Aorta (tissue), 5 donors: ENCODE results near the gene RCSD1. TPM values are rescaled to one million over a fixed set of nuclear protein-coding genes. Genes with fewer than 3 reads are reported as not detected.
A peak's percentile ranks its signal among the peaks of the same experiment; 100 is the strongest.

Experiments used
- ATAC-seq: fragments of 200-7000 bp; cut with Tn5 transposase; one replicate; pipeline ENCODE4 v1.9.1; 2022; ENCODE audit warnings: moderate library complexity; ENCODE audit not compliant: low FRiP score
- DNase-seq, 2 donors: peaks; one replicate each; pipeline ENCODE4 v3.0.0-alpha.2; 2020
- H3K27ac ChIP-seq, 2 donors: one replicate each; pipeline ENCODE4 v1.5.1; 2013; ENCODE audit warnings: low read length in 2 of 2, mild to moderate bottlenecking in 2 of 2, moderate library complexity in 2 of 2, control low read depth in 1 of 2, inconsistent platforms in 1 of 2, low read depth in 1 of 2
- H3K27me3 ChIP-seq, 2 donors: one replicate each; pipeline ENCODE4 v1.6.1; 2013; ENCODE audit warnings: control low read depth in 1 of 2, low read length in 1 of 2, mild to moderate bottlenecking in 1 of 2, moderate library complexity in 1 of 2; ENCODE audit not compliant: insufficient read depth in 2 of 2, control insufficient read depth in 1 of 2
- H3K36me3 ChIP-seq, 2 donors: one replicate each; pipeline ENCODE4 v1.6.1; 2013; ENCODE audit warnings: control low read depth in 1 of 2, low read length in 1 of 2, mild to moderate bottlenecking in 1 of 2; ENCODE audit not compliant: insufficient read depth in 2 of 2, control insufficient read depth in 1 of 2
- H3K4me1 ChIP-seq, 2 donors: one replicate each; pipeline ENCODE4 v1.6.1; 2013; ENCODE audit warnings: low read length in 2 of 2, control low read depth in 1 of 2, mild to moderate bottlenecking in 1 of 2, moderate library complexity in 1 of 2; ENCODE audit not compliant: insufficient read depth in 2 of 2, control insufficient read depth in 1 of 2
- H3K4me3 ChIP-seq, 2 donors: one replicate each; pipeline ENCODE4 v1.5.1; 2013; ENCODE audit warnings: low read length in 2 of 2, control low read depth in 1 of 2, mild to moderate bottlenecking in 1 of 2
- H3K9me3 ChIP-seq: one replicate; pipeline ENCODE4 v1.6.1; 2013; ENCODE audit warnings: mild to moderate bottlenecking, low read length; ENCODE audit not compliant: control insufficient read depth
- WGBS, 2 donors: extraction: QIAGEN DNeasy Blood & Tissue Kit; methylation state at CpG; one replicate each; pipeline ENCODE4 v1.1.7; 2013; 5-methylcytosine and 5-hydroxymethylcytosine counted together
- intact Hi-C, 2 donors: fragments of 100-400 bp; cut with DNase I; formaldehyde crosslinking; loops; one replicate each; pipeline versions ENCODE4 v1.14.2 to v1.15.0; 2022
- polyA plus RNA-seq, 2 donors: library from polyadenylated mRNA; stranded (reverse); fragments of 200-250 nt; gene quantifications; one replicate each; pipeline ENCODE4 v1.2.3, GENCODE V29; 2013
- total RNA-seq, 2 donors: library from RNA; stranded (reverse); fragmentation: NEBNext Ultra II Directional; extraction: Animal tissue kit (Norgen Biotek cat#: 25700); gene quantifications; one replicate each; pipeline ENCODE4 v1.2.1, GENCODE V29; 2021
- donor health status: healthy with polysubstance abuse.
- donor health status: Bipolar disorder and iron deficiency.
- donor health status: DM: no; HTN: no; CAD: no.
- donor health status: DM: no; HTN: no; CAD: no.
- donor health status: DM: yes; HTN: yes; CAD: no.

RCSD1 gene
- total and polyA plus RNA-seq, 4 donors = 8.7 to 17.9 (median 10.5) TPM

- WGBS, 2 donors = 98 to 100% methylated on average over 2 of the region's 2 CpGs
- Histone ChIP-seq H3K36me3 (no peaks in the 10 kb centered on the region), H3K27me3 (no peaks in the 10 kb centered on the region), H3K9me3 (peaks cover 3% of the 10 kb centered on the region), H3K27ac (no peak overlapping the region), H3K4me3 (no peak overlapping the region), H3K4me1 (no peaks in the 10 kb centered on the region)
- intact Hi-C loops = no loop called here
- no peak for ATAC-seq
- DNase-seq = no peak
These were observed 4.8 kb upstream of the RCSD1 start for GRCh38 chr1:167625040-167625823.

GRCh38 chr1:167627615-167627864 lies 2.5 kb upstream of the RCSD1 start:
- intact Hi-C loops = no loop called here
- WGBS, 2 donors = 88 to 94% methylated on average over 3 of the region's 3 CpGs
- ATAC-seq (no peak), DNase-seq (no peak)
- Histone ChIP-seq H3K9me3 (peaks cover 3% of the 10 kb centered on the region), H3K36me3 (no peaks in the 10 kb centered on the region), H3K4me1 (no peaks in the 10 kb centered on the region), H3K27me3 (no peaks in the 10 kb centered on the region), H3K27ac (no peak overlapping the region), H3K4me3 (no peak overlapping the region)

GRCh38 chr1:167627865-167628641 lies 2.0 kb upstream of the RCSD1 start:
- ATAC-seq = no peak
- H3K4me3 ChIP-seq = no peak overlapping the region
- H3K9me3 ChIP-seq = peaks cover 3% of the 10 kb centered on the region
- H3K27ac ChIP-seq = no peak overlapping the region
- intact Hi-C loops = no loop called here
- H3K27me3 ChIP-seq = no peaks in the 10 kb centered on the region
- WGBS, 2 donors = 87 to 91% methylated on average over 10 of the region's 10 CpGs
- H3K4me1 ChIP-seq = no peaks in the 10 kb centered on the region
- no peaks in the 10 kb centered on the region for H3K36me3 ChIP-seq
- DNase-seq = no peak

GRCh38 chr1:167628741-167629515 lies 1.1 kb upstream of the RCSD1 start:
- Histone ChIP-seq H3K4me3 (no peak overlapping the region), H3K9me3 (peaks cover 3% of the 10 kb centered on the region), H3K27ac (no peak overlapping the region), H3K27me3 (no peaks in the 10 kb centered on the region), H3K4me1 (no peaks in the 10 kb centered on the region), H3K36me3 (no peaks in the 10 kb centered on the region)
- ATAC-seq (no peak), DNase-seq (no peak)
- intact Hi-C loops = no loop called here
- WGBS, 2 donors = 47 to 67% methylated on average over 12 of the region's 12 CpGs

GRCh38 chr1:167630568-167631385 lies 745 bp downstream of the RCSD1 start:
- ATAC-seq (no peak), DNase-seq (no peak)
- H3K27me3 ChIP-seq = no peaks in the 10 kb centered on the region
- H3K9me3 ChIP-seq = peaks cover 2% of the 10 kb centered on the region
- no peaks in the 10 kb centered on the region for H3K36me3 ChIP-seq
- H3K4me3 ChIP-seq = peak overlapping the region; percentile 42 to 65
- WGBS, 2 donors = 6% methylated on average over 16 of the region's 16 CpGs
- intact Hi-C loops = no loop called here
- no peak overlapping the region for H3K27ac ChIP-seq
- H3K4me1 ChIP-seq = no peaks in the 10 kb centered on the region

- Histone ChIP-seq H3K27me3 (no peaks in the 10 kb centered on the region), H3K4me3 (no peak overlapping the region), H3K9me3 (no peaks in the 10 kb centered on the region), H3K36me3 (no peaks in the 10 kb centered on the region), H3K4me1 (no peaks in the 10 kb centered on the region), H3K27ac (no peak overlapping the region)
- DNase-seq (no peak), ATAC-seq (no peak)
- intact Hi-C loops = no loop called here
- WGBS, 2 donors = 60 to 66% methylated on average over 3 of the region's 3 CpGs
These were observed 1.4 kb downstream of the RCSD1 start for GRCh38 chr1:167631386-167631935.

- intact Hi-C loops = no loop called here
- Histone ChIP-seq H3K27me3 (no peaks in the 10 kb centered on the region), H3K4me3 (no peak overlapping the region), H3K4me1 (no peaks in the 10 kb centered on the region), H3K36me3 (no peaks in the 10 kb centered on the region), H3K27ac (no peak overlapping the region), H3K9me3 (no peaks in the 10 kb centered on the region)
- DNase-seq (no peak), ATAC-seq (no peak)
- WGBS, 2 donors = 47 to 67% methylated on average over 4 of the region's 4 CpGs
These were observed 2.0 kb downstream of the RCSD1 start for GRCh38 chr1:167631936-167632614.
